ENCODE measurements around the gene MAMDC4. TPM values are rescaled to one million over a fixed set of nuclear protein-coding genes. Genes with fewer than 3 reads are reported as not detected.
"Not testable (repeated sequence)": the region's sequence is repeated elsewhere in the genome, so short reads cannot be mapped to it uniquely, and the experiment has no call there.

The MAMDC4 gene
- total and polyA plus RNA-seq, 2 experiments from 2014 or later: 1.7 to 6.8 TPM

DNA sequence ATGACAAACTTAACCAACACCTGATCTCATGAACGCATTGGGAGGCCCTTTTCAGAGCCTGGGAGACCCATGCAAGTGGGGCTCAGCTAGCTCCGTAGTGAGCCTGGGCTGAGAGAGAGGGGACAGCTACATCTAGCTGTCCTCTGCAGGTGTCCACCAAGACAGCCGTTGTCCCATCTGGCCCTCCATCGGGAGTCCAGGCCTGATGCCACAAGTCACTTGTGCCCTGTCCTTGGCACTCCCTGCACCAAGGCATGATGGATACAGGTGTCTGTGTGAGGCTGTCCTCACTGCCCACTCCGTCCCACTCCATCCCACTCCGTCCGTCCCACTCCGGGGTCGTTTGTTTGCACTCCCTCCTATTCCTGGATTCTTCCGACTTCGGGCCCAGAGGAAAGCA, 16.5 kb downstream of the MAMDC4 start (continued):
- TF ChIP-seq ZNF331 (CRISPR knock-in tag; IDR thresholded peaks at IDR 0.05; ENCODE audit: low read depth): no peak

- peaks cover 40% of the 10 kb centered on the region for H3K36me3 Mint-ChIP-seq (ENCODE audit: low read depth)
- not testable (repeated sequence) for H3K9me2 ChIP-seq (ENCODE audit: insufficient read depth)
- peaks cover 70% of the 10 kb centered on the region for H3K9me3 Mint-ChIP-seq
Observed at GRCh38 chr9:136869611-136870010, 17.5 kb downstream of the MAMDC4 start.

GRCh38 chr9:136875155-136875554, 23.0 kb downstream of the MAMDC4 start:
- H3K36me3 Mint-ChIP-seq (ENCODE audit: low read depth): peaks cover 11% of the 10 kb centered on the region
- Histone ChIP-seq H3K36me3 (ENCODE audit: insufficient read depth) (no peaks in the 10 kb centered on the region), H3K79me2 (replicated peaks; ENCODE audit: insufficient read depth) (no peaks in the 10 kb centered on the region), H3K27me3 (ENCODE audit: insufficient read depth) (no peaks in the 10 kb centered on the region), H3K4me1 (ENCODE audit: insufficient read depth) (no peaks in the 10 kb centered on the region), H2AFZ (no peak overlapping the region), H3K27ac (ENCODE audit: low read depth) (no peak overlapping the region), H4K20me1 (replicated peaks; ENCODE audit: insufficient read depth) (no peaks in the 10 kb centered on the region), H3F3A (replicated peaks; ENCODE audit: low read depth) (no peaks in the 10 kb centered on the region; the same call in 1 of the 2 replicates), H3K9me2 (ENCODE audit: insufficient read depth) (no peaks in the 10 kb centered on the region), H3K4me3 (no peak overlapping the region), H3K4me2 (no peak overlapping the region)
- peaks cover 57% of the 10 kb centered on the region for H3K9me3 Mint-ChIP-seq
- no peaks in the 10 kb centered on the region for H3K4me1 Mint-ChIP-seq
- no peak overlapping the region for H3K4me3 Mint-ChIP-seq
- no peak for ATAC-seq
- TF ChIP-seq, protein P1, sequence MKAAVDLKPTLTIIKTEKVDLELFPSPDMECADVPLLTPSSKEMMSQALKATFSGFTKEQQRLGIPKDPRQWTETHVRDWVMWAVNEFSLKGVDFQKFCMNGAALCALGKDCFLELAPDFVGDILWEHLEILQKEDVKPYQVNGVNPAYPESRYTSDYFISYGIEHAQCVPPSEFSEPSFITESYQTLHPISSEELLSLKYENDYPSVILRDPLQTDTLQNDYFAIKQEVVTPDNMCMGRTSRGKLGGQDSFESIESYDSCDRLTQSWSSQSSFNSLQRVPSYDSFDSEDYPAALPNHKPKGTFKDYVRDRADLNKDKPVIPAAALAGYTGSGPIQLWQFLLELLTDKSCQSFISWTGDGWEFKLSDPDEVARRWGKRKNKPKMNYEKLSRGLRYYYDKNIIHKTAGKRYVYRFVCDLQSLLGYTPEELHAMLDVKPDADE (IDR thresholded peaks at IDR 0.05): no peak
- no peak for DNase-seq (ENCODE audit: low spot score)
- no peak overlapping the region for H3K27ac Mint-ChIP-seq
- H3K27me3 Mint-ChIP-seq (ENCODE audit: insufficient read depth, low read depth, poor library complexity): peaks cover 4% of the 10 kb centered on the region

More at GRCh38 chr9:136869611-136870010, 17.5 kb downstream of the MAMDC4 start:
- not testable (repeated sequence) for H3K4me1 Mint-ChIP-seq; H3F3A ChIP-seq (replicated peaks; ENCODE audit: low read depth); H3K27me3 ChIP-seq (ENCODE audit: insufficient read depth); H3K4me1 ChIP-seq (ENCODE audit: insufficient read depth); ATAC-seq; DNase-seq (ENCODE audit: low spot score); H3K27ac ChIP-seq (ENCODE audit: low read depth); H3K4me3 ChIP-seq; H3K27ac Mint-ChIP-seq; H2AFZ ChIP-seq; H3K4me2 ChIP-seq; H3K36me3 ChIP-seq (ENCODE audit: insufficient read depth); H3K4me3 Mint-ChIP-seq; H4K20me1 ChIP-seq (replicated peaks; ENCODE audit: insufficient read depth)
- H3K79me2 ChIP-seq (replicated peaks; ENCODE audit: insufficient read depth): peaks cover 10% of the 10 kb centered on the region
- H3K27me3 Mint-ChIP-seq (ENCODE audit: insufficient read depth, low read depth, poor library complexity): peaks cover 19% of the 10 kb centered on the region

- H3F3A ChIP-seq (replicated peaks; ENCODE audit: low read depth): no peaks in the 10 kb centered on the region; the same call in 1 of the 2 replicates
- DNase-seq (ENCODE audit: low spot score): no peak
- TF ChIP-seq ZNF462 (CRISPR knock-in tag; IDR thresholded peaks at IDR 0.05) (no peak), JUNB (IDR thresholded peaks at IDR 0.05; ENCODE audit: unreplicated experiment) (no peak), EZH2phosphoT487 (IDR thresholded peaks at IDR 0.05; ENCODE audit: unreplicated experiment) (no peak), CREB1 (CRISPR knock-in tag; IDR thresholded peaks at IDR 0.05; ENCODE audit: low read depth) (no peak), NANOG (IDR thresholded peaks at IDR 0.05; ENCODE audit: borderline replicate concordance) (no peak)
- TF ChIP-seq, protein P1 (IDR thresholded peaks at IDR 0.05): no peak
Observed at GRCh38 chr9:136876476-136876875, 24.3 kb downstream of the MAMDC4 start.

More at GRCh38 chr9:136876476-136876875, 24.3 kb downstream of the MAMDC4 start:
- Histone ChIP-seq H2AFZ (no peak overlapping the region), H3K79me2 (replicated peaks; ENCODE audit: insufficient read depth) (no peaks in the 10 kb centered on the region), H4K20me1 (replicated peaks; ENCODE audit: insufficient read depth) (no peaks in the 10 kb centered on the region), H3K27ac (ENCODE audit: low read depth) (no peak overlapping the region), H3K36me3 (ENCODE audit: insufficient read depth) (no peaks in the 10 kb centered on the region), H3K4me1 (ENCODE audit: insufficient read depth) (no peaks in the 10 kb centered on the region), H3K27me3 (ENCODE audit: insufficient read depth) (no peaks in the 10 kb centered on the region), H3K9me2 (ENCODE audit: insufficient read depth) (no peaks in the 10 kb centered on the region), H3K4me3 (no peak overlapping the region), H3K4me2 (no peak overlapping the region)
- no peak overlapping the region for H3K4me3 Mint-ChIP-seq
- ATAC-seq: no peak
- H3K27me3 Mint-ChIP-seq (ENCODE audit: insufficient read depth, low read depth, poor library complexity): peaks cover 7% of the 10 kb centered on the region
- peaks cover 51% of the 10 kb centered on the region for H3K9me3 Mint-ChIP-seq
- no peaks in the 10 kb centered on the region for H3K4me1 Mint-ChIP-seq
- H3K36me3 Mint-ChIP-seq (ENCODE audit: low read depth): peaks cover 7% of the 10 kb centered on the region
- no peak overlapping the region for H3K27ac Mint-ChIP-seq

Data from GM23338 (cell line).